GM12864 (cell line): ENCODE measurements around the gene SETD5.

Experiments
- DNase-seq: peaks from one replicate; pipeline ENCODE4 v3.0.0-alpha.2; 2011; ENCODE audit warnings: low read depth
- H3K4me3 ChIP-seq: 2 replicates; pipeline ENCODE4 v1.5.1; 2011; ENCODE audit warnings: mild to moderate bottlenecking, low read depth, low read length, control low read depth
- CTCF ChIP-seq: IDR thresholded peaks from 2 replicates; pipeline ENCODE4 v1.5.1; 2011; ENCODE audit warnings: low read depth, mild to moderate bottlenecking, moderate library complexity, low read length, control low read depth, inconsistent platforms; ENCODE audit errors: missing control alignments

Gene SETD5

GRCh38 chr3:9416139-9416780 is 18.8 kb downstream of the SETD5 start:
- no peak for DNase-seq
- TF ChIP-seq CTCF, result no peak

GRCh38 chr3:9420850-9421549 is 23.6 kb downstream of the SETD5 start:
- no peak for DNase-seq
- TF ChIP-seq CTCF, result no peak
- H3K4me3 ChIP-seq, result no peak overlapping the region

More at GRCh38 chr3:9416139-9416780, 18.8 kb downstream of the SETD5 start:
- no peak overlapping the region for H3K4me3 ChIP-seq

- peak; percentile 27 for TF ChIP-seq CTCF
- DNase-seq, result no peak
- no peak overlapping the region for H3K4me3 ChIP-seq
These were observed 25.5 kb downstream of the SETD5 start for GRCh38 chr3:9422712-9423424.

GRCh38 chr3:9428411-9428810 is 31.0 kb downstream of the SETD5 start:
- H3K4me3 ChIP-seq, result no peak overlapping the region
- DNase-seq, result no peak
- TF ChIP-seq CTCF, result no peak

- no peak overlapping the region for H3K4me3 ChIP-seq
- no peak for TF ChIP-seq CTCF
- DNase-seq, result no peak
These were observed 33.3 kb downstream of the SETD5 start for GRCh38 chr3:9430733-9431132.

GRCh38 chr3:9433627-9434521 is 36.5 kb downstream of the SETD5 start:
- no peak for TF ChIP-seq CTCF
- no peak for DNase-seq
- no peak overlapping the region for H3K4me3 ChIP-seq
